ENCODE results near the gene FGA.

FGA gene

DNA sequence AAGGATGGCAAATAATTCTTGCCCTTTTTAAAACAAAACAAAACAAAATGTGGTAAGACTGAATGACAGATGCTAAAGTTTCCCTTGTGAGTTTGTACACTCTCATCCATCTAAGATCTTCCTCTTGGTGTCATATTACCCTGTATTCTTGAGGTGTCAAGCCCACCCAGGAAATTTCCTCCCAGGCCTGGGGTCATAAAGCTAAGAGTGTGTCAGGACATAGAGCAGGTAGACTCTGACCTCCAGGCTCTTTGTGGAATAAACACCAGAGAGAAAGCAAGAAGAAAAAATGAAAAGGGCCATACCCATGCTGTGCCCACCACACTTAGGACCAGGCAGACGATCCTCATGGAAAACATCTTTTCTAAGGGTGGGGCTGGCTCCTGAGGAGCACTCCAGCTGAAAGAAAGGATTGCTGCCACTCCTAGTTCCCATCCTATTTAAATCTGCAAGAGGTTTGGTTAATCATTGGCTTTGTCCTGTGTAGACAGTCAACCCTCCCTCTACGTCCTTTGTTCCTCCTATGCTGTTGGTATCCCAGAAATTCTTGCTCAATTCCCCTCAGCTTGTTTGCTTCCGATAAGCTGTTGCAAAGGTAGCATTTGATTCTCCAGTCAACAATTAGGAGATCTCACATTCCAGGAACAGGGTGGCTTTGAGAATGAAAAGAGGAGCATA lies at the start of gene FGA:
Gene FGA (minus strand): TSS at position 414 of the 678 bp plus-strand sequence. CDS start 55 bp downstream, at position 359.
- no peak for DNase-seq (ENCODE audit: low read depth)

- DNase-seq (ENCODE audit: low read depth) = no peak
Observed at GRCh38 chr4:154634058-154634457, 43.5 kb upstream of the FGA start.

GRCh38 chr4:154631828-154632227 lies 41.3 kb upstream of the FGA start:
- DNase-seq (ENCODE audit: low read depth) = no peak

DNA sequence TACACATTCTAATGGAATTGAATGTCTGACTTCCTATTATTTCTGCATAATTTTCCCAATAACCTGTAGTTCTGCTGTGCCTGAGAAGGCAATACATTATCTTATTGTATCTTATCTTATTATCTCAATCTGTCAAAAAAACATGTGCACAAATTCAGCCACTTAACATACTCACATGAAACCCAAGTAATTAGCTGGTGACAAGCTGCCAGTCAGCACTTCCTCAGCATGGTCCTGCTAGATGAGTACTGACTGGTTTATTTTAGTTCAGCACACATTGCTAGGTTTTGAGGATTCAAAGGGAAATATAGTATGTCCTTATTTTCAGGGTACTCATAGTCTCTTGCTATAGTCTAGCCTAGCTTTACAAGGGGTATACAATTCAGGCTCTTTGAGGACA lies 39.8 kb upstream of the FGA start:
- no peak for DNase-seq (ENCODE audit: low read depth)

- DNase-seq (ENCODE audit: low read depth) = no peak
Observed at GRCh38 chr4:154626793-154627484, 36.4 kb upstream of the FGA start.

DNA sequence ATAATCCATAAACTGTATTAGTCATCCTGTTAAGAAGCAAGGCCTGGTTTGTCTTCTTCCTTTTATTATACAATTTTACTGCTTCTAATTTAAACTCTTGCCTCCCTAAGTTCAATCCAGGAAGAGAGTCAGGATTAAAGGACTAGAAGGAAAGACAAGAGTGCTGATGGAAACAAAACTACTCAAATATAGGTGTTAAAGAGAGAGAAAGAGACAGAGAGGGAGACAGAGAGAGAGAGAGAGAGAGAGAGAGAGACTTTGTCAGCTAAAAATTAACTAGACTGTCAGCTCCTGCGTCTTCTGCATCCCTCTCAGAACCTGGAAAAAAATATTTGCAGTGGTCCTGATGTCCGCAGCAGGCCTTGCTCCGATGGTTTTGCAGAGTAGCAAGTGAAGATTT lies 35.4 kb upstream of the FGA start:
- no peak for DNase-seq (ENCODE audit: low read depth)

DNA sequence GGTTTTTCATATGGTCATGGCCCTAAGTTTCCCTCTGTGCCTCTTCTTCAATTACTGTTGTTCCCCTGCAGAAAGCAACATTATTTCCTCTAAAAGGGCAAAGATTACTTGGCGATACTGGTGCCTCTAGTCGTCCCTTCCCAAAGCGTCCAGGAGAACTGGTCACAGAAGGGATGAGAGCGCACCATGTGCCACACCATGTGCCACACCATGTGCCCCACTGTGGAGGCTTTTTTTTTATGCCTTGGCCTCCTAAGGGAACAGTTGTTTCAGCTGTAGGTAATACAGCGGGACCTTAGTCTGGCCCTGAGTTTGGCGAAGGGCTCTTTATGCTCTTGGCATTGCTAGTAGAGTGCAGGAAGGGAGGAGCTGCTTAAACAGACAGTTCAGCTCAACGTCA lies 33.5 kb upstream of the FGA start:
- DNase-seq (ENCODE audit: low read depth) = no peak

- DNase-seq (ENCODE audit: low read depth) = no peak
Observed at GRCh38 chr4:154623436-154623835, 32.9 kb upstream of the FGA start.

- no peak for DNase-seq (ENCODE audit: low read depth)
Observed at GRCh38 chr4:154622598-154622997, 32.1 kb upstream of the FGA start.

DNA sequence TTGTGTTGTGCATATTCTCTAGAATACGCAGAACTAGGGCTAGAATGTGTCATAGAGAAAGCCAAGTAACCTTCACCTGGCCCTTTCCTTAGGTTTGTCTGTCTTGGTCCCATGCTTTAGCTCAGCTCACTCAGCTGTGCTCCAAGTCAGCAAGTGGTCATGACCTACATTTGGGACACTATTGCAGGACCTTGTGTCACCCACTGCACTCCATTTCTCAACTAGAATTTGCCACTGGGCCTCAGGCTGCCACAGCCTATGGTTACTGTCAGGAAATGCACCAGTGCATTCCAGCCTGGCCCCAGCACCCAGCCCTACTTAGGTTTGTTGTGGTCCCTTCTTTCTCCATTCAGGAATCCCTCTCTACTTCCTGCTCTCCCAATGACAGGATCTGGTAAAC lies 29.6 kb upstream of the FGA start:
- no peak for DNase-seq (ENCODE audit: low read depth)

DNA sequence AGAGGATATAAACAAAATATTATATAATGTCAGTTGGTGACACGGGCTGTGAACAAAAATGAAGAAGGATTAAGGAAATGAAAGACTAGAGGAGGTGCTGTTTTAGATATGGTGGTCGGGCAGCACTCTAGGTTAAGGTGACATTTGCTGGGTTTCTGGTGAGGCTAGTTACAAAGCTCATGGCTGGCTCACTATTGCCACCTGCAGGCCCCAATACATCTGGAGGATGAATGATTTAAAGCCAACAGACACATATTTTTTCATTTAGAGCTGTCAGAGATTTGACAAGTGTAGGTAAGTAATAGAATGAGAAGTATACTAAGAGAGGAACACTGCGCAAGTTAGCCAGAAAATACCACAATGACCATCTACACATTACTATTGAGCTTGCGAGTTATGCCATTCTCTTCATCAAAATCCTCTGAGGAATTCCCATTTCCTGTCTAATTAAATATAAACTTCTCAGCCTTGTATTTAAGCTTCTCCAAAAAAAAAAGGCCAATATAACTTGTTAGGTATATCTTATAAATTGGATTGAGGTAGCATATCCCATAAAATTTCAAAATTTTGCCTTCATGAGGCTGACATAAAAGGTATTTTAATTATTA lies 28.3 kb upstream of the FGA start:
- DNase-seq (ENCODE audit: low read depth) = no peak

DNA sequence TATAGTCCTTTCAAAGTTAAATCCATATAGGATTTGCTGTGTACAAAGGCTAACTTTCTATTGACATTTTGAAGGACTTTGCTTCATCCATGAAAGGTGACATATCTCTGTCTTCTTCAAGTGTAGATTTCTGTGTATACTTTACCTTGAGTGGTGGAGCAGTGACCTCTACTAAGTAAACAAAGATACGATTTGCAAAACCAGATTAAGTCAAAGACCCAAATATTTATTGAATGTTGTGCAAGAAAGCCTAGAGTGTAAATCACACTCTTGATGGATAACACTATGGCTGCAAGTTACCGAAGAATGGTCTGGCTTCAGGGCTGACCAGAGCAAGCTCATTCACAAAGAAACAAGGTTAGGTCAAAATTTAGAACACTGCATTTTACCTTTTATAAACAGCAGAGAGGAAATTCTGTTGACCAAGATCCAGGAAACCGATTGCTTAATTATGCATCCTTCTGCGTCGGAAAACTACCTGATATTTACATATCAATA lies 27.3 kb upstream of the FGA start:
- DNase-seq (ENCODE audit: low read depth) = no peak

- no peak for DNase-seq (ENCODE audit: low read depth)
Observed at GRCh38 chr4:154616731-154617130, 26.2 kb upstream of the FGA start.

- DNase-seq (ENCODE audit: low read depth) = no peak
Observed at GRCh38 chr4:154616287-154616686, 25.7 kb upstream of the FGA start.

DNA sequence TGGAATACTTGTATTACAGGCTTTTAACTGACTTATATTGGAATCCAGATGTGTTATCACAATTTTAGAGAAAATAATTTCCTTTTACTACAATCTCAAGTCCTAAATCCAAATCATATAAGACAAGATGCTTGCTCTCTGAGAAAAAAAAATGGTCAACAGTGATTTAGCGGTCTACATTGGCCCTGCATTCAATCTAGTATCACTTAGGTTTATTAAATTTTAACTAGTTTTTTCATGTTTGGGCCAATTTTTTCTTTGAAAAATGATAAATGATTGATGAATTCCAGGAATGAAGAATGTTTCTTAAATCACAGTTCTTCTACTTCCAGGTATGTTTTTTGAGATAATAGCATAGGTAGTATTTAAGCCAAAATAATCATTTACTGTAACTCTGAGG lies 24.7 kb upstream of the FGA start:
- DNase-seq (ENCODE audit: low read depth) = no peak

GRCh38 chr4:154614306-154614705 lies 23.8 kb upstream of the FGA start:
- DNase-seq (ENCODE audit: low read depth) = no peak

DNA sequence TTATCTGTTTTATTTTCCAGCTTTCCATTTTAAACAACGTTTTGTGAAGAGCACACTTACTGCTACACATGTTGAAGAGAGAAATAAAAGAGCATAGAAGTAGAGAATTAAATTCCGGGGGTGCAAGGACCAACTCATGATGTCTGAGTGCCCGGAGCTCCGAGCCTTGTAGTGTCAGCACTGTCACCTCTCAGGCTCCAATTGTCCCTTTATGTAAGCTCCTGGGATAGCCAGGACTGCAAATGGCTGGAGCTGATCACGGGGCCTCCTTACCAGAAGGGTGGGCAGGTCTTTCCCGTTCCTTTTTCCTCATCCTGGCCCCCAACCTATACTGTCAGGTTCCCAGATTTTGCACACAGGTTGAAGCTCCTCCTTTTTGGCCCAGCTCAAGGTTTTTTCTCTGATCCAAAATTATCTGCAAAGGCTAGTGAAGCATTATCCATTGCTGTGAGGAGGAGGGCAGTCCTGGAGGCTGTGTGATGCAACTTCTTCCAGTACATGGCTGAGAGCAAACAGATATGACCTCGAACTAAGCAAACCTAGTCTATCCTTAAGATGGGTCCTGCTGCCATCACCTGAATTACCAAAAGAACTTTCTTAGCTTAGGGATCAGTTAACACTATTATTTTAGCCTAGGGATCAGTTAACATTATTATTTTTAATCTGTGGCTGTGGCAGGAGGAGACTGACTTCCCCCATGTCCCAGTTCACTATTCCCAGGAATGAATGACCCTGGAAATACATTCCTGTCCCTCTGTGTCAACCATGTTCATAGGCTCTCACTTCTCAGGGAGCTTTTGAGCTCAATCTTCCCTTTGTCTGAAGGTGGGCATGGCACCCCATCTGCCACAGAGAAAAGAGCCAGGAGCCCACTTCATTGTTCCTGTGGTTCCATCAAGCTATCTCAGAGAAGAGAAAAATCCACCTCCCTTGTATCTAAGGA lies 22.2 kb upstream of the FGA start, which contains the start of gene FGG:
Gene FGG (minus strand): TSS at position 185 of the 943 bp plus-strand sequence. CDS start 47 bp downstream, at position 138.
- no peak for DNase-seq (ENCODE audit: low read depth)

DNA sequence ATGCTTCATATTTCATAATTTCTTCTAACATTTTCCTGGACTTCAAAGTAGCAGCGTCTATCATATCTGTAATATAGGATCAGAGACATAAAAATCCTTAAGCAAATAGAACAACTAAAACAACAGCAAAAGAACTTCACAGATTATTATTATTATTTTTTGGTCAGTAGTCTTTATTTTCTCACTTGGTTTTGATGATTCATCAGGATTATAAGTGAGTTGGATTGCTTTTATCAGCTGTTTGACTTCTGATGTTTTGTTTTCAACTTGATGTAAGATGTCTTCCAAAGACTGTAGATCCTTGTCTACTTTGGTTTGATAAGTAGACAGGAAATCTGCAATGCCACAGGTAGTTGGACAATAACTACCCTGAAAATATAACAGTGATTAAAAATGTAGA lies 21.3 kb upstream of the FGA start:
- DNase-seq (ENCODE audit: low read depth) = no peak

DNA sequence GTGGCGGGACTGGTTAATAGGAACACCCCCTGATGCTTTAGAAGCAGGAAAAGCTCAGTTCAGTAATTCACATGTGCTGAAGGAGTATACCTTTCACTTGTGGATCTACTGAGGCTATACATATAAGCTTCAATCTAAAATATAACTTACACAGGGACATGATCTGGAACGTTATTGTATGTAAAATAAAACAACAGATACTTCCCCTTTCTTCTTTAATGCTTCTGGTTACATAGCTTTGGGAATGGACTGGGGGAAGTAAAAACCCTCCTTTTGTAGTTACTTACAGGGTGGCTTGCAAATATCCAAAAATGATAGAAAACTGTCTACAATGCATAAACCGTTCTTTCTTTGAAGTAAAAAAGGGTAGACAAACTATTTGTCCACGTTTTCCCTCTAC lies 20.0 kb upstream of the FGA start:
- DNase-seq (ENCODE audit: low read depth) = no peak

GRCh38 chr4:154609532-154609931 lies 19.0 kb upstream of the FGA start:
- DNase-seq (ENCODE audit: low read depth) = no peak

- no peak for DNase-seq (ENCODE audit: low read depth)
Observed at GRCh38 chr4:154608361-154609252, 18.1 kb upstream of the FGA start.

All from GM04503 (cell line).